ENCODE data around the gene C22orf39. TPM values are rescaled to one million over a fixed set of nuclear protein-coding genes. Genes with fewer than 3 reads are reported as not detected.

The C22orf39 gene
- total RNA-seq, 4 donors from 2014 or later = 26.6 to 50.7 (median 39.4) TPM

DNA sequence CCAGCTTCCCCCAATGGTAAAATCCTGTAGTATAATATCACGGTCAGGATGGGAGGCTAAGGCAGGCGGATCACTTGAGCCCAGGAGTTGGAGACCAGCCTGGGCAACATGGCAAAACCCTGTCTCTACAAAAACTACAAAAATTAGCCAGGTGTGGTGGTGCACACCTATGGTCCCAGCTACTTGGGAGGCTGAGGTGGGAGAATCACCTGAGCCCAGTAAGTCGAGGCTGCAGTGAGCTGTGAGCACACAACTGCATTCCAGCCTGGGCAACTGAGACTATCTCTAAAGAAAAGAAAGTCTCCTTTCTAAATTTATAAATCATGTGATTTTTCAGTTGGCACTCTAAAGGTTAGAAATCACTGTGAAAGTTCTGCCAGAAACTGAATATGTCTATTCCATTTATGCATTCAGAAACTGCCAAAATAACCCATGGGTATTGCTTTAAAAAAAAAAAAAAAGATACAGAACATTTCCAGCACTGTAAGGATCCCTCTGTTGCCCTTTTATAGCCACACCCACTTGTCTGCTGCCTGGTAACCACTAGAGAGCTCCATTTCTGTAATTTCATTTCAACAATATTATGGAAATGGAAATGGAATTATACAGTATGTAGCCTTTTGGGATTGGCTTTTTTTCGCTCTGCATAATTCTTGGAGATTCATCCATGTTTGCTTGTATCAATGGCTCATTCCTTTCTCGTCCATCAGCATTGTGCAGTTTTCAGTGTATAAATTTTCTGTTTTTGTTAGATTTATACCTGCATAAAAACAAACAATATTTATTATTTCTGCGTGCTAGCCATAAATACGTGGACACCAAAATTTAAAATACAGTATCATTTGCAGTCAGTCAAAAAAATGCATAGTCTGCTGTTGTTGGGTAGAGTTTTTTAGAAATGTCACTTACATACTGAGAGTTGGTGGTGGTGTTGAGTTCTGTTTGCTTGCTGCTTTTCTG lies 41.7 kb upstream of the C22orf39 start:
- TF ChIP-seq, protein P1, sequence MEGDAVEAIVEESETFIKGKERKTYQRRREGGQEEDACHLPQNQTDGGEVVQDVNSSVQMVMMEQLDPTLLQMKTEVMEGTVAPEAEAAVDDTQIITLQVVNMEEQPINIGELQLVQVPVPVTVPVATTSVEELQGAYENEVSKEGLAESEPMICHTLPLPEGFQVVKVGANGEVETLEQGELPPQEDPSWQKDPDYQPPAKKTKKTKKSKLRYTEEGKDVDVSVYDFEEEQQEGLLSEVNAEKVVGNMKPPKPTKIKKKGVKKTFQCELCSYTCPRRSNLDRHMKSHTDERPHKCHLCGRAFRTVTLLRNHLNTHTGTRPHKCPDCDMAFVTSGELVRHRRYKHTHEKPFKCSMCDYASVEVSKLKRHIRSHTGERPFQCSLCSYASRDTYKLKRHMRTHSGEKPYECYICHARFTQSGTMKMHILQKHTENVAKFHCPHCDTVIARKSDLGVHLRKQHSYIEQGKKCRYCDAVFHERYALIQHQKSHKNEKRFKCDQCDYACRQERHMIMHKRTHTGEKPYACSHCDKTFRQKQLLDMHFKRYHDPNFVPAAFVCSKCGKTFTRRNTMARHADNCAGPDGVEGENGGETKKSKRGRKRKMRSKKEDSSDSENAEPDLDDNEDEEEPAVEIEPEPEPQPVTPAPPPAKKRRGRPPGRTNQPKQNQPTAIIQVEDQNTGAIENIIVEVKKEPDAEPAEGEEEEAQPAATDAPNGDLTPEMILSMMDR (IDR thresholded peaks at IDR 0.05) = no peak
- TF ChIP-seq POLR2AphosphoS5 (IDR thresholded peaks at IDR 0.05) (no peak), POLR2A (IDR thresholded peaks at IDR 0.05) (no peak), EP300 (IDR thresholded peaks at IDR 0.05; ENCODE audit: low read depth) (no peak)

DNA sequence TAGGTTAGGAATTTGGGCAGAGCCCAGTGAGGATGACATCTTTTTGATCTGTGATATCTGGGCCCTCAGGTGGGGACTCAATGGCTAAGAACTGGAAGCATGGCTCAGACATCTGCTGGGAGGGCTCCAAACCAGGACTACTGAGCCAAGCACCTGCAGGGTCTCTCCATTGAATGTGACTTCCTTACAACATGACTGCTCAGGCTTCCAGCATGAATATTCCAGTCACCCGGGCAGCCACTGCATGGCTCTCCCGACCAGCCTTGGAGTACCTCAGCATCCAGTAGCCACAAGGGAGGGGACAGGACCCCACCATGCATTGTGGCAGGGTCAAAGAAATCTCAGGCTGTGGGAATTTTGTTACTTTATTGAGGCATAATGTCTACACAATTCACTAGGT lies 40.8 kb upstream of the C22orf39 start:
- in situ Hi-C loops (cut with MboI; ENCODE audit: low pct_ligation_motif_present in 1 of 4, low pct_unique_long_range_greater_than_20kb in 1 of 4, low sequenced_read_pairs in 3 of 4) (no loop called here), intact Hi-C loops (cut with DNase I; ENCODE audit: low total_unique reads) (no loop called here)
- no peak overlapping the region for H3K4me3 ChIP-seq
- 71 to 93% methylated on average over 2 of the region's 2 CpGs for WGBS, 2 donors (ENCODE audit: low coverage in 1 of 2)
- H3K27me3 ChIP-seq = no peaks in the 10 kb centered on the region
- no peaks in the 10 kb centered on the region for H3K4me1 ChIP-seq
- TF ChIP-seq EP300 (IDR thresholded peaks at IDR 0.05; ENCODE audit: low read depth) (no peak), POLR2A (IDR thresholded peaks at IDR 0.05) (no peak), POLR2AphosphoS5 (IDR thresholded peaks at IDR 0.05) (no peak)
- TF ChIP-seq, protein P1 (IDR thresholded peaks at IDR 0.05) = no peak
- DNase-seq = no peak
- H3K27ac ChIP-seq = no peak overlapping the region
- no peaks in the 10 kb centered on the region for H3K36me3 ChIP-seq
- no peaks in the 10 kb centered on the region for H3K9me3 ChIP-seq

More for the DNA sequence above, 41.7 kb upstream of the C22orf39 start:
- Histone ChIP-seq H3K4me3 (no peak overlapping the region), H3K27me3 (no peaks in the 10 kb centered on the region), H3K36me3 (no peaks in the 10 kb centered on the region), H3K27ac (no peak overlapping the region), H3K9me3 (no peaks in the 10 kb centered on the region), H3K4me1 (no peaks in the 10 kb centered on the region)
- 86 to 90% methylated on average over 5 to 7 of the region's 7 CpGs for WGBS, 2 donors (ENCODE audit: low coverage in 1 of 2)
- intact Hi-C loops (cut with DNase I; ENCODE audit: low total_unique reads) (no loop called here), in situ Hi-C loops (cut with MboI; ENCODE audit: low pct_ligation_motif_present in 1 of 4, low pct_unique_long_range_greater_than_20kb in 1 of 4, low sequenced_read_pairs in 3 of 4) (no loop called here)
- DNase-seq = no peak

DNA sequence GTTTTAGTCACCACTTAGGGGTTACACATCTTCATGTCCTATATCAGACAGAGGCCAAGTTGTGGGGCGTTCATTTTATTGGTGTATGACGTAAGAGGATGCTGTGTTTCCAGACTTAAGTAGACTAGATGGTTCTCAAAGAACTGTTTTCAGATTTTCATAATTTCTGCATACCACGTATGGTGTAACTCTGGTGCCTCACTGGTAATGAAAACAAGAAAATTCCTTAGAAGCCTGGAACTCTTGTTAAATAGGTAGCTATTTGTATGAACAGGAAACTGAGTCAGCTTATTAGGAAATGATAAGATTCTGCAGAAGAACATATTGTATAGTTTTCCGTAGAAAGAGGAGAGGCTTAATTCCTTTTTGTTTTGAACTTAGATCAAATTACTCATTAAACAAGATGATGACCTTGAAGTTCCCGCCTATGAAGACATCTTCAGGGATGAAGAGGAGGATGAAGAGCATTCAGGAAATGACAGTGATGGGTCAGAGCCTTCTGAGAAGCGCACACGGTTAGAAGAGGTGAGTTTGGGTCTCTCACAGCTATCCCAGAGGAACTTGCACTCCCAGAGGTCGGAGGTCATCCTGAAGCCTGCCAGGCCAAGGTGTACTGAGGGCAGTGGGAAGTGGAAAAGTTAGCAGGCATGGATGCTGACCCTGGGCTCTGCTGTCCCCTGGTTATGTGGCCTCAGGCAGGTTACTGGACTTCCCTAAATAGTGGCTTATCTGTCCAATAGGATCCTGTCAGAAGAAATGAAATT lies 36.2 kb upstream of the C22orf39 start:
- no peaks in the 10 kb centered on the region for H3K9me3 ChIP-seq
- H3K4me1 ChIP-seq = peaks cover 4 to 8% (median 6%) of the 10 kb centered on the region in 4 donors
- no peak for DNase-seq
- H3K4me3 ChIP-seq = no peak overlapping the region
- no peak overlapping the region for H3K27ac ChIP-seq
- 86 to 94% methylated on average over 7 to 8 of the region's 8 CpGs for WGBS, 2 donors (ENCODE audit: low coverage in 1 of 2)
- H3K27me3 ChIP-seq = no peaks in the 10 kb centered on the region
- intact Hi-C loops (cut with DNase I; ENCODE audit: low total_unique reads) (no loop called here), in situ Hi-C loops (cut with MboI; ENCODE audit: low pct_ligation_motif_present in 1 of 4, low pct_unique_long_range_greater_than_20kb in 1 of 4, low sequenced_read_pairs in 3 of 4) (no loop called here)
- H3K36me3 ChIP-seq = no peaks in the 10 kb centered on the region
- TF ChIP-seq POLR2A (IDR thresholded peaks at IDR 0.05) (no peak), POLR2AphosphoS5 (IDR thresholded peaks at IDR 0.05) (no peak), EP300 (IDR thresholded peaks at IDR 0.05; ENCODE audit: low read depth) (no peak)
- TF ChIP-seq, protein P1 (IDR thresholded peaks at IDR 0.05) = no peak

DNA sequence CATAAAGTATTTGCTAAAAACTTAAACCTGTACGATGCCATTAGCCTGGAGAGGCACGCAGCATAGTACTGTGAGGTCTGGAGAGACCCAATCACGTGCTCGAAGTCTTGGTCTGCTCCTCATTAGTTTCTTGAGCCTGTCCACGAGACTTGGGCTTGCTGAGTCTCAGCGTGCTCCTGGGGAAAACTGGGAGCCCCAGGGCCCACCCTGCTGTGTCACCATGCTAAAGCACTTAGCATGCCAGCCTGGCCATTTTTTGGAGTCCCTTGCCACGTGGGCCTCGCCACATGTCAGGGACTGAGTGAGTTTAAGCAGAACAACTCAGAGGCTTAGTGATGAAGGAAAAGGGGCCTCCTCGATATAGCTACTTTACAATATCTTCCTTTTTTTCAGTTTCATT lies 34.8 kb upstream of the C22orf39 start:
- DNase-seq = no peak
- intact Hi-C loops (cut with DNase I; ENCODE audit: low total_unique reads) (no loop called here), in situ Hi-C loops (cut with MboI; ENCODE audit: low pct_ligation_motif_present in 1 of 4, low pct_unique_long_range_greater_than_20kb in 1 of 4, low sequenced_read_pairs in 3 of 4) (no loop called here)
- no peak overlapping the region for H3K27ac ChIP-seq
- no peaks in the 10 kb centered on the region for H3K36me3 ChIP-seq
- 59 to 86% methylated on average over 3 to 9 of the region's 9 CpGs for WGBS, 2 donors (ENCODE audit: low coverage in 1 of 2)
- TF ChIP-seq EP300 (IDR thresholded peaks at IDR 0.05; ENCODE audit: low read depth) = no peak
- TF ChIP-seq, protein P1 (IDR thresholded peaks at IDR 0.05) = no peak
- TF ChIP-seq POLR2A (IDR thresholded peaks at IDR 0.05) = no peak
- TF ChIP-seq POLR2AphosphoS5 (IDR thresholded peaks at IDR 0.05) = no peak
- H3K9me3 ChIP-seq = no peaks in the 10 kb centered on the region
- H3K4me3 ChIP-seq = no peak overlapping the region
- H3K4me1 ChIP-seq = peaks cover 12 to 18% (median 16%) of the 10 kb centered on the region in 4 donors
- no peaks in the 10 kb centered on the region for H3K27me3 ChIP-seq
